Measurements from ENCODE around the gene TUBB. TPM values are rescaled to one million over a fixed set of nuclear protein-coding genes. Genes with fewer than 3 reads are reported as not detected.
A peak's percentile ranks its signal among the peaks of the same experiment; 100 is the strongest.

The TUBB gene
- total and polyA plus RNA-seq, 9 of the 15 experiments (the other 6 are each of a cell fraction or from before 2014, with no cell fraction given), result 971 to 2,870 (median 1,478) TPM

DNA sequence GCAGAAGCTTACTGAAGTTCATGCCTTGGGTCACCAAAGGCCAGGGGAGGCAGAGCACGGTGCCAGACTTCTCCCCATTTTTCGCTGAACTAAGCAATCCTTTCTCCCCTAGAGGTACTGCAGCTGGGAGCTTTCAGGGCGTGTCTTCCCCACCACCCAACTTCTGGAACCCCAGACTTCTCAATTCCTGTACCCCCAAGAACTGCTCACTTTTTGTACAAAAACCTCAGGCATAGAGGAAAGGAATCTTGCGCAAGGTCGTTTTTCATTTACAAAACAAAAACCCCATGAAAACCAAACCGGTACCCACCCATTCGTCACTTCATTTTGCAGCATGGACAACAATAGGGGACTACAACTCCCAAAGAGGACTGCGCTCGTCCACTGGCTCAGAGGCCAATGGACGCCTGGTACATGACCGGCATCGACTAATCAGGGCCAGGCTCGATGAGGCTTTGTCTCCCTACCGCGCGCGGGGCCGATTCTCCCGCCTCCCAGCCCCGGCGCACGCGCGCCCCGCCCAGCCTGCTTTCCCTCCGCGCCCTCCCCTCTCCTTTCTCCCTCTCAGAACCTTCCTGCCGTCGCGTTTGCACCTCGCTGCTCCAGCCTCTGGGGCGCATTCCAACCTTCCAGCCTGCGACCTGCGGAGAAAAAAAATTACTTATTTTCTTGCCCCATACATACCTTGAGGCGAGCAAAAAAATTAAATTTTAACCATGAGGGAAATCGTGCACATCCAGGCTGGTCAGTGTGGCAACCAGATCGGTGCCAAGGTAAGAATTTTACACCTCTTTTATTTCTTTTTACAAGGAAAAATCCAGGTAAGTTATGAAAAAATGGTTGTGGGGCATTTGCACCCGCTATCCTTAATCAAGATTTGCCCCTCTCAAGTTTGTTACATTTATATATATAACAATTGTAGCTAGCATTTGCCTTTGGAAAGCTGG is at the start of gene TUBB (continued):
- no peak for TF ChIP-seq ZNF57 (CRISPR knock-in tag; IDR thresholded peaks at IDR 0.05)
- TF ChIP-seq, protein P1, sequence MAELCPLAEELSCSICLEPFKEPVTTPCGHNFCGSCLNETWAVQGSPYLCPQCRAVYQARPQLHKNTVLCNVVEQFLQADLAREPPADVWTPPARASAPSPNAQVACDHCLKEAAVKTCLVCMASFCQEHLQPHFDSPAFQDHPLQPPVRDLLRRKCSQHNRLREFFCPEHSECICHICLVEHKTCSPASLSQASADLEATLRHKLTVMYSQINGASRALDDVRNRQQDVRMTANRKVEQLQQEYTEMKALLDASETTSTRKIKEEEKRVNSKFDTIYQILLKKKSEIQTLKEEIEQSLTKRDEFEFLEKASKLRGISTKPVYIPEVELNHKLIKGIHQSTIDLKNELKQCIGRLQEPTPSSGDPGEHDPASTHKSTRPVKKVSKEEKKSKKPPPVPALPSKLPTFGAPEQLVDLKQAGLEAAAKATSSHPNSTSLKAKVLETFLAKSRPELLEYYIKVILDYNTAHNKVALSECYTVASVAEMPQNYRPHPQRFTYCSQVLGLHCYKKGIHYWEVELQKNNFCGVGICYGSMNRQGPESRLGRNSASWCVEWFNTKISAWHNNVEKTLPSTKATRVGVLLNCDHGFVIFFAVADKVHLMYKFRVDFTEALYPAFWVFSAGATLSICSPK (IDR thresholded peaks at IDR 0.05; ENCODE audit: borderline replicate concordance), result no peak
- peak; percentile 99 for TF ChIP-seq POLR2A (conservative IDR thresholded peaks at IDR 0.05)
- TF ChIP-seq, protein P2, sequence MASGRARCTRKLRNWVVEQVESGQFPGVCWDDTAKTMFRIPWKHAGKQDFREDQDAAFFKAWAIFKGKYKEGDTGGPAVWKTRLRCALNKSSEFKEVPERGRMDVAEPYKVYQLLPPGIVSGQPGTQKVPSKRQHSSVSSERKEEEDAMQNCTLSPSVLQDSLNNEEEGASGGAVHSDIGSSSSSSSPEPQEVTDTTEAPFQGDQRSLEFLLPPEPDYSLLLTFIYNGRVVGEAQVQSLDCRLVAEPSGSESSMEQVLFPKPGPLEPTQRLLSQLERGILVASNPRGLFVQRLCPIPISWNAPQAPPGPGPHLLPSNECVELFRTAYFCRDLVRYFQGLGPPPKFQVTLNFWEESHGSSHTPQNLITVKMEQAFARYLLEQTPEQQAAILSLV (tag; IDR thresholded peaks at IDR 0.05), result peak; percentile 42; the same call in 1 of the 2 replicates
- no peak for TF ChIP-seq ESRRB (CRISPR knock-in tag; IDR thresholded peaks at IDR 0.05; ENCODE audit: borderline replicate concordance)
- TF ChIP-seq JUN (IDR thresholded peaks at IDR 0.05; ENCODE audit: borderline replicate concordance, low read depth, low read length), result no peak
- TF ChIP-seq JUN (CRISPR knock-in tag; IDR thresholded peaks at IDR 0.05; ENCODE audit: borderline replicate concordance), result no peak
- TF ChIP-seq, protein P3, sequence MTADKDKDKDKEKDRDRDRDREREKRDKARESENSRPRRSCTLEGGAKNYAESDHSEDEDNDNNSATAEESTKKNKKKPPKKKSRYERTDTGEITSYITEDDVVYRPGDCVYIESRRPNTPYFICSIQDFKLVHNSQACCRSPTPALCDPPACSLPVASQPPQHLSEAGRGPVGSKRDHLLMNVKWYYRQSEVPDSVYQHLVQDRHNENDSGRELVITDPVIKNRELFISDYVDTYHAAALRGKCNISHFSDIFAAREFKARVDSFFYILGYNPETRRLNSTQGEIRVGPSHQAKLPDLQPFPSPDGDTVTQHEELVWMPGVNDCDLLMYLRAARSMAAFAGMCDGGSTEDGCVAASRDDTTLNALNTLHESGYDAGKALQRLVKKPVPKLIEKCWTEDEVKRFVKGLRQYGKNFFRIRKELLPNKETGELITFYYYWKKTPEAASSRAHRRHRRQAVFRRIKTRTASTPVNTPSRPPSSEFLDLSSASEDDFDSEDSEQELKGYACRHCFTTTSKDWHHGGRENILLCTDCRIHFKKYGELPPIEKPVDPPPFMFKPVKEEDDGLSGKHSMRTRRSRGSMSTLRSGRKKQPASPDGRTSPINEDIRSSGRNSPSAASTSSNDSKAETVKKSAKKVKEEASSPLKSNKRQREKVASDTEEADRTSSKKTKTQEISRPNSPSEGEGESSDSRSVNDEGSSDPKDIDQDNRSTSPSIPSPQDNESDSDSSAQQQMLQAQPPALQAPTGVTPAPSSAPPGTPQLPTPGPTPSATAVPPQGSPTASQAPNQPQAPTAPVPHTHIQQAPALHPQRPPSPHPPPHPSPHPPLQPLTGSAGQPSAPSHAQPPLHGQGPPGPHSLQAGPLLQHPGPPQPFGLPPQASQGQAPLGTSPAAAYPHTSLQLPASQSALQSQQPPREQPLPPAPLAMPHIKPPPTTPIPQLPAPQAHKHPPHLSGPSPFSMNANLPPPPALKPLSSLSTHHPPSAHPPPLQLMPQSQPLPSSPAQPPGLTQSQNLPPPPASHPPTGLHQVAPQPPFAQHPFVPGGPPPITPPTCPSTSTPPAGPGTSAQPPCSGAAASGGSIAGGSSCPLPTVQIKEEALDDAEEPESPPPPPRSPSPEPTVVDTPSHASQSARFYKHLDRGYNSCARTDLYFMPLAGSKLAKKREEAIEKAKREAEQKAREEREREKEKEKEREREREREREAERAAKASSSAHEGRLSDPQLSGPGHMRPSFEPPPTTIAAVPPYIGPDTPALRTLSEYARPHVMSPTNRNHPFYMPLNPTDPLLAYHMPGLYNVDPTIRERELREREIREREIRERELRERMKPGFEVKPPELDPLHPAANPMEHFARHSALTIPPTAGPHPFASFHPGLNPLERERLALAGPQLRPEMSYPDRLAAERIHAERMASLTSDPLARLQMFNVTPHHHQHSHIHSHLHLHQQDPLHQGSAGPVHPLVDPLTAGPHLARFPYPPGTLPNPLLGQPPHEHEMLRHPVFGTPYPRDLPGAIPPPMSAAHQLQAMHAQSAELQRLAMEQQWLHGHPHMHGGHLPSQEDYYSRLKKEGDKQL (CRISPR knock-in tag; IDR thresholded peaks at IDR 0.05; ENCODE audit: borderline replicate concordance), result no peak
- TF ChIP-seq, protein P4, sequence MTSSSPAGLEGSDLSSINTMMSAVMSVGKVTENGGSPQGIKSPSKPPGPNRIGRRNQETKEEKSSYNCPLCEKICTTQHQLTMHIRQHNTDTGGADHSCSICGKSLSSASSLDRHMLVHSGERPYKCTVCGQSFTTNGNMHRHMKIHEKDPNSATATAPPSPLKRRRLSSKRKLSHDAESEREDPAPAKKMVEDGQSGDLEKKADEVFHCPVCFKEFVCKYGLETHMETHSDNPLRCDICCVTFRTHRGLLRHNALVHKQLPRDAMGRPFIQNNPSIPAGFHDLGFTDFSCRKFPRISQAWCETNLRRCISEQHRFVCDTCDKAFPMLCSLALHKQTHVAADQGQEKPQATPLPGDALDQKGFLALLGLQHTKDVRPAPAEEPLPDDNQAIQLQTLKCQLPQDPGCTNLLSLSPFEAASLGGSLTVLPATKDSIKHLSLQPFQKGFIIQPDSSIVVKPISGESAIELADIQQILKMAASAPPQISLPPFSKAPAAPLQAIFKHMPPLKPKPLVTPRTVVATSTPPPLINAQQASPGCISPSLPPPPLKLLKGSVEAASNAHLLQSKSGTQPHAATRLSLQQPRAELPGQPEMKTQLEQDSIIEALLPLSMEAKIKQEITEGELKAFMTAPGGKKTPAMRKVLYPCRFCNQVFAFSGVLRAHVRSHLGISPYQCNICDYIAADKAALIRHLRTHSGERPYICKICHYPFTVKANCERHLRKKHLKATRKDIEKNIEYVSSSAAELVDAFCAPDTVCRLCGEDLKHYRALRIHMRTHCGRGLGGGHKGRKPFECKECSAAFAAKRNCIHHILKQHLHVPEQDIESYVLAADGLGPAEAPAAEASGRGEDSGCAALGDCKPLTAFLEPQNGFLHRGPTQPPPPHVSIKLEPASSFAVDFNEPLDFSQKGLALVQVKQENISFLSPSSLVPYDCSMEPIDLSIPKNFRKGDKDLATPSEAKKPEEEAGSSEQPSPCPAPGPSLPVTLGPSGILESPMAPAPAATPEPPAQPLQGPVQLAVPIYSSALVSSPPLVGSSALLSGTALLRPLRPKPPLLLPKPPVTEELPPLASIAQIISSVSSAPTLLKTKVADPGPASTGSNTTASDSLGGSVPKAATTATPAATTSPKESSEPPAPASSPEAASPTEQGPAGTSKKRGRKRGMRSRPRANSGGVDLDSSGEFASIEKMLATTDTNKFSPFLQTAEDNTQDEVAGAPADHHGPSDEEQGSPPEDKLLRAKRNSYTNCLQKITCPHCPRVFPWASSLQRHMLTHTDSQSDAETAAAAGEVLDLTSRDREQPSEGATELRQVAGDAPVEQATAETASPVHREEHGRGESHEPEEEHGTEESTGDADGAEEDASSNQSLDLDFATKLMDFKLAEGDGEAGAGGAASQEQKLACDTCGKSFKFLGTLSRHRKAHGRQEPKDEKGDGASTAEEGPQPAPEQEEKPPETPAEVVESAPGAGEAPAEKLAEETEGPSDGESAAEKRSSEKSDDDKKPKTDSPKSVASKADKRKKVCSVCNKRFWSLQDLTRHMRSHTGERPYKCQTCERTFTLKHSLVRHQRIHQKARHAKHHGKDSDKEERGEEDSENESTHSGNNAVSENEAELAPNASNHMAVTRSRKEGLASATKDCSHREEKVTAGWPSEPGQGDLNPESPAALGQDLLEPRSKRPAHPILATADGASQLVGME (CRISPR knock-in tag; IDR thresholded peaks at IDR 0.05), result no peak
- TF ChIP-seq ZNF764 (CRISPR knock-in tag; IDR thresholded peaks at IDR 0.05; ENCODE audit: low read depth), result no peak
- TF ChIP-seq, protein P5, sequence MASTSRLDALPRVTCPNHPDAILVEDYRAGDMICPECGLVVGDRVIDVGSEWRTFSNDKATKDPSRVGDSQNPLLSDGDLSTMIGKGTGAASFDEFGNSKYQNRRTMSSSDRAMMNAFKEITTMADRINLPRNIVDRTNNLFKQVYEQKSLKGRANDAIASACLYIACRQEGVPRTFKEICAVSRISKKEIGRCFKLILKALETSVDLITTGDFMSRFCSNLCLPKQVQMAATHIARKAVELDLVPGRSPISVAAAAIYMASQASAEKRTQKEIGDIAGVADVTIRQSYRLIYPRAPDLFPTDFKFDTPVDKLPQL (IDR thresholded peaks at IDR 0.05; ENCODE audit: extremely low read depth, insufficient read length), result peak; percentile 74

Measured in K562 (cell line).